Measurements from ENCODE around the gene STIMATE.

The STIMATE gene

GRCh38 chr3:52788890-52789745 lies 108.2 kb downstream of the STIMATE start:
- DNase-seq, result no peak

GRCh38 chr3:52787672-52788625 lies 109.4 kb downstream of the STIMATE start:
- DNase-seq, result no peak

GRCh38 chr3:52787246-52787645 lies 110.1 kb downstream of the STIMATE start:
- DNase-seq, result no peak
